HepG2 (cell line): ENCODE data around the gene GPR179. TPM values are rescaled to one million over a fixed set of nuclear protein-coding genes. Genes with fewer than 3 reads are reported as not detected.

Source experiments
- ATAC-seq: fragments of 200-7000 bp; cut with Tn5 transposase; 3 replicates; pipeline ENCODE4 v1.9.1; 2020; ENCODE audit warnings: mild to moderate bottlenecking, moderate library complexity
- Bru-seq: library from RNA; stranded (reverse); fragments of 400-500 nt; gene quantifications from one replicate; lab custom pipeline; 2021; lab: Mats Ljungman, UMichigan
- BruChase-seq, 2 experiments: library from RNA; stranded (reverse); fragments of 400-500 nt; gene quantifications; one replicate each; lab custom pipeline; 2021; lab: Mats Ljungman, UMichigan
- BruUV-seq: library from RNA; stranded (reverse); fragments of 400-500 nt; replicated peaks from 2 replicates; lab custom pipeline; 2021; lab: Mats Ljungman, UMichigan
- CTCF ChIA-PET: fragments of 300-600 bp; formaldehyde crosslinking; extraction: SDS; loops from one replicate; lab custom pipeline; 2021; ENCODE audit warnings: low total read pairs, inconsistent platforms, low intra/inter-chr PET ratio; lab: Yijun Ruan, JAX
- POLR2A ChIA-PET: fragments of 350-600 bp; sonication (Branson Sonifier 250); formaldehyde crosslinking; loops from one replicate; lab custom pipeline; 2020; ENCODE audit warnings: antibody characterized with exemption, inconsistent platforms; lab: Yijun Ruan, JAX
- DNase-seq: peaks from one replicate; pipeline ENCODE4 v3.0.0-alpha.2; 2015; ENCODE audit warnings: low spot score
- FAIRE-seq: peaks from 3 replicates; lab custom pipeline; 2011; peaks lifted over from hg19 to GRCh38; lab: Jason Lieb, UNC
- H2AFZ ChIP-seq: one replicate; pipeline ENCODE4 v1.6.1; 2011; ENCODE audit warnings: low read length, inconsistent platforms
- H3K27ac ChIP-seq: fragments of 300-600 bp; 3 replicates; pipeline ENCODE4 v1.8.0; 2011; ENCODE audit warnings: mixed run types, mild to moderate bottlenecking, mixed read lengths, low read length, inconsistent platforms; ENCODE audit not compliant: insufficient read depth; ENCODE audit errors: extremely low read length
- H3K27me3 ChIP-seq, 2 experiments: fragments of 200-600 bp in 1 of 2; 2 replicates in 1 of 2; 3 replicates in 1 of 2; pipeline versions ENCODE4 v1.6.0 to v1.8.0; 2011; ENCODE audit warnings: low read length in 2 of 2, mild to moderate bottlenecking in 2 of 2, moderate library complexity in 2 of 2, inconsistent platforms in 1 of 2; ENCODE audit not compliant: insufficient read depth in 2 of 2, control insufficient read depth in 1 of 2
- H3K36me3 ChIP-seq, 2 experiments: fragments of 200-600 bp in 1 of 2; replicated peaks in 1 of 2; 2 replicates in 1 of 2; 3 replicates in 1 of 2; pipeline versions ENCODE4 v1.5.1 to v1.8.0; 2011; ENCODE audit warnings: low read length in 2 of 2, inconsistent platforms in 1 of 2; ENCODE audit not compliant: insufficient read depth in 2 of 2, control insufficient read depth in 1 of 2
- H3K4me1 ChIP-seq: 2 replicates; pipeline ENCODE4 v1.5.1; 2012; ENCODE audit warnings: low read length, inconsistent platforms; ENCODE audit not compliant: insufficient read depth
- H3K4me2 ChIP-seq: 2 replicates; pipeline ENCODE4 v1.6.0; 2011; ENCODE audit warnings: low read depth, low read length, inconsistent platforms
- H3K4me3 ChIP-seq, 3 experiments: fragments of 200-600 bp in 1 of 3; sonication (generic), shearing (Covaris generic) in 1 of 3; replicated peaks in 1 of 3; 2 replicates each; pipeline ENCODE4 v1.5.1; 2011 to 2016; ENCODE audit warnings: low read length in 3 of 3, inconsistent platforms in 2 of 3, low read depth in 2 of 3, mild to moderate bottlenecking in 2 of 3, control low read depth in 1 of 3, mixed read lengths in 1 of 3; ENCODE audit not compliant: insufficient read depth in 1 of 3
- H3K79me2 ChIP-seq: one replicate; pipeline ENCODE4 v1.6.1; 2011; ENCODE audit warnings: low read length, inconsistent platforms; ENCODE audit not compliant: insufficient read depth
- H3K9ac ChIP-seq: 2 replicates; pipeline ENCODE4 v1.6.0; 2011; ENCODE audit warnings: mild to moderate bottlenecking, low read depth, low read length, inconsistent platforms; ENCODE audit not compliant: insufficient read depth
- H3K9me3 ChIP-seq: 2 replicates; pipeline ENCODE4 v1.5.1; 2012; ENCODE audit warnings: mild to moderate bottlenecking, low read length
- H4K20me1 ChIP-seq: 2 replicates; pipeline ENCODE4 v1.6.0; 2011; ENCODE audit warnings: inconsistent platforms, mild to moderate bottlenecking, low read length, moderate library complexity; ENCODE audit not compliant: insufficient read depth
- CENPX ChIP-seq: sonication (generic); formaldehyde crosslinking; IDR thresholded peaks from 2 replicates; pipeline ENCODE4 v1.9.0; 2021; ENCODE audit warnings: mild to moderate bottlenecking, missing genetic modification reagents, moderate library complexity
- DNMT3B ChIP-seq: conservative IDR thresholded peaks from 2 replicates; pipeline ENCODE4 v1.6.1; 2016; ENCODE audit warnings: missing biosample characterization, control low read depth
- HNRNPK ChIP-seq: fragments of 200-400 bp; formaldehyde crosslinking; IDR thresholded peaks from 2 replicates; pipeline ENCODE4 v1.6.1; 2018; ENCODE audit warnings: low read length, low read depth, moderate library complexity, mild to moderate bottlenecking; ENCODE audit not compliant: poor library complexity, severe bottlenecking
- HNRNPL ChIP-seq: fragments of 200-400 bp; formaldehyde crosslinking; IDR thresholded peaks from 2 replicates; pipeline ENCODE4 v1.6.1; 2017; ENCODE audit warnings: mild to moderate bottlenecking, low read depth, low read length
- SATB2 ChIP-seq: sonication (generic); formaldehyde crosslinking; IDR thresholded peaks from 2 replicates; pipeline ENCODE4 v1.5.0; 2020; ENCODE audit warnings: missing genetic modification reagents
- ZNF234 ChIP-seq: sonication (generic); formaldehyde crosslinking; conservative IDR thresholded peaks from 2 replicates; pipeline ENCODE4 v1.5.1; 2020; ENCODE audit warnings: mild to moderate bottlenecking, missing genetic modification reagents
- ZNF772 ChIP-seq: sonication (generic); formaldehyde crosslinking; IDR thresholded peaks from 2 replicates; pipeline ENCODE4 v1.5.0; 2020; ENCODE audit warnings: mild to moderate bottlenecking, missing genetic modification reagents
- WGBS: methylation state at CpG from one replicate; pipeline ENCODE4 v1.1.6; 2017; ENCODE audit warnings: low lambda C conversion rate; 5-methylcytosine and 5-hydroxymethylcytosine counted together
- in situ Hi-C: cut with HindIII; loops from 2 replicates; pipeline ENCODE4 v1.10.0; 2017; ENCODE audit warnings: low pct_unique_long_range_greater_than_20kb; ENCODE audit not compliant: extremely low pct_ligation_motif_present
- intact Hi-C: fragments of 100-400 bp; cut with micrococcal nuclease; formaldehyde crosslinking; loops from one replicate; pipeline ENCODE4 v1.10.0; 2022; ENCODE audit not compliant: unreplicated experiment
- long read RNA-seq, 2 experiments: library from RNA in 1 of 2; library from polyadenylated mRNA in 1 of 2; stranded (forward) in 1 of 2; unstranded in 1 of 2; transcript quantifications; one replicate each; pipeline ENCODE4 v2.0.0, GENCODE V29; 2019 to 2022
- polyA minus RNA-seq, 3 experiments: library from RNA; depleted of rRNA, polyadenylated mRNA; stranded (reverse); fragments of >200 nt; gene quantifications; 2 replicates each; pipeline ENCODE4 v1.2.3, GENCODE V29; 2011; ENCODE audit warnings: low replicate concordance in 1 of 3
- polyA plus RNA-seq, 8 experiments: library from polyadenylated mRNA; depleted of rRNA in 3 of 8; stranded (reverse) in 7 of 8; unstranded in 1 of 8; fragments of >200 nt; fragmentation: Illumina TruSeq in 4 of 8; extraction: Trizol in 4 of 8; gene quantifications; 2 replicates each; pipeline versions ENCODE4 v1.2.1 to v1.2.3, GENCODE V29; 2011 to 2016; ENCODE audit warnings: low read depth in 4 of 8, missing spikeins in 1 of 8, mixed read lengths in 1 of 8; ENCODE audit not compliant: insufficient read depth in 1 of 8
- total RNA-seq, 5 experiments: library from RNA; depleted of rRNA; stranded (reverse); fragments of >200 nt; fragmentation: Illumina TruSeq; extraction: Trizol; gene quantifications; 2 replicates each; pipeline ENCODE4 v1.2.3, GENCODE V29; 2016; ENCODE audit warnings: low read depth in 1 of 5
- TF ChIP-seq, protein P1 (sequence below): sonication (generic); formaldehyde crosslinking; IDR thresholded peaks from 2 replicates; pipeline ENCODE4 v1.5.0; 2020; ENCODE audit warnings: missing genetic modification reagents, mild to moderate bottlenecking, borderline replicate concordance
- TF ChIP-seq, protein P2 (sequence below): sonication (generic); formaldehyde crosslinking; IDR thresholded peaks from 2 replicates; pipeline ENCODE4 v1.5.0; 2020; ENCODE audit warnings: missing genetic modification reagents

GPR179 gene, protein sequence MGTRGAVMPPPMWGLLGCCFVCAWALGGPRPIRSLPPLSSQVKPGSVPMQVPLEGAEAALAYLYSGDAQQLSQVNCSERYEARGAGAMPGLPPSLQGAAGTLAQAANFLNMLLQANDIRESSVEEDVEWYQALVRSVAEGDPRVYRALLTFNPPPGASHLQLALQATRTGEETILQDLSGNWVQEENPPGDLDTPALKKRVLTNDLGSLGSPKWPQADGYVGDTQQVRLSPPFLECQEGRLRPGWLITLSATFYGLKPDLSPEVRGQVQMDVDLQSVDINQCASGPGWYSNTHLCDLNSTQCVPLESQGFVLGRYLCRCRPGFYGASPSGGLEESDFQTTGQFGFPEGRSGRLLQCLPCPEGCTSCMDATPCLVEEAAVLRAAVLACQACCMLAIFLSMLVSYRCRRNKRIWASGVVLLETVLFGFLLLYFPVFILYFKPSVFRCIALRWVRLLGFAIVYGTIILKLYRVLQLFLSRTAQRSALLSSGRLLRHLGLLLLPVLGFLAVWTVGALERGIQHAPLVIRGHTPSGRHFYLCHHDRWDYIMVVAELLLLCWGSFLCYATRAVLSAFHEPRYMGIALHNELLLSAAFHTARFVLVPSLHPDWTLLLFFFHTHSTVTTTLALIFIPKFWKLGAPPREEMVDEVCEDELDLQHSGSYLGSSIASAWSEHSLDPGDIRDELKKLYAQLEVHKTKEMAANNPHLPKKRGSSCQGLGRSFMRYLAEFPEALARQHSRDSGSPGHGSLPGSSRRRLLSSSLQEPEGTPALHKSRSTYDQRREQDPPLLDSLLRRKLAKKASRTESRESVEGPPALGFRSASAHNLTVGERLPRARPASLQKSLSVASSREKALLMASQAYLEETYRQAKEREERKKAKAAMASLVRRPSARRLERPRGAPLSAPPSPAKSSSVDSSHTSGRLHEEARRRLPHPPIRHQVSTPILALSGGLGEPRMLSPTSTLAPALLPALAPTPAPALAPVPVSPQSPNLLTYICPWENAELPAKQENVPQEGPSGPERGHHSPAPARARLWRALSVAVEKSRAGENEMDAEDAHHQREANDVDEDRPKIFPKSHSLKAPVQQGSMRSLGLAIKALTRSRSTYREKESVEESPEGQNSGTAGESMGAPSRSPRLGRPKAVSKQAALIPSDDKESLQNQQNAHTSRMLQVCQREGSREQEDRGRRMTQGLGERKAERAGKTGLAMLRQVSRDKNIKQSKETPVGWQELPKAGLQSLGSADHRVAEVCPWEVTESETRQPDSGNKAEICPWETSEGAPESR (N-terminal part only)
- 0.07 TPM in 1 of 2 replicates, not detected in the other for total RNA-seq (2016; rRNA removed; fragmentation: Illumina TruSeq; extraction: Trizol)
- not detected in 2 replicates for total RNA-seq (2016; cell fraction: cytosol; rRNA removed; fragmentation: Illumina TruSeq; extraction: Trizol; ENCODE audit: low read depth)
- 0.02 TPM in 1 of 2 replicates, not detected in the other for total RNA-seq (2016; cell fraction: insoluble cytoplasmic fraction; rRNA removed; fragmentation: Illumina TruSeq; extraction: Trizol)
- not detected in 2 replicates for total RNA-seq (2016; cell fraction: membrane; rRNA removed; fragmentation: Illumina TruSeq; extraction: Trizol)
- total RNA-seq (2016; cell fraction: nucleus; rRNA removed; fragmentation: Illumina TruSeq; extraction: Trizol) = 0.13 TPM in 1 of 2 replicates, not detected in the other
- 0.03 and 0.08 TPM in 2 replicates for polyA plus RNA-seq (2011; rRNA removed)
- 0.01 and 0.04 TPM in 2 replicates for polyA plus RNA-seq (2011; cell fraction: cytosol; rRNA removed)
- 0.14 and 0.16 TPM in 2 replicates for polyA plus RNA-seq (2011; cell fraction: nucleus; rRNA removed)
- 0.04 and 0.08 TPM in 2 replicates for polyA plus RNA-seq (2012)
- polyA plus RNA-seq (2016; cell fraction: cytosol; fragmentation: Illumina TruSeq; extraction: Trizol; ENCODE audit: low read depth) = not detected in 2 replicates
- polyA plus RNA-seq (2016; cell fraction: insoluble cytoplasmic fraction; fragmentation: Illumina TruSeq; extraction: Trizol; ENCODE audit: low read depth) = not detected in 2 replicates
- not detected in 2 replicates for polyA plus RNA-seq (2016; cell fraction: membrane; fragmentation: Illumina TruSeq; extraction: Trizol; ENCODE audit: low read depth)
- 0.09 TPM in 1 of 2 replicates, not detected in the other for polyA plus RNA-seq (2016; cell fraction: nucleus; fragmentation: Illumina TruSeq; extraction: Trizol; ENCODE audit: insufficient read depth, low read depth)
- polyA minus RNA-seq (2011; rRNA and poly(A)+ RNA removed; ENCODE audit: low replicate concordance) = 0.05 and 0.06 TPM in 2 replicates
- 0.10 TPM in 1 of 2 replicates, not detected in the other for polyA minus RNA-seq (2011; cell fraction: cytosol; rRNA and poly(A)+ RNA removed)
- 0.12 TPM in 1 of 2 replicates, not detected in the other for polyA minus RNA-seq (2011; cell fraction: nucleus; rRNA and poly(A)+ RNA removed)
- percentile 7 among the genes with signal in this experiment for Bru-seq, nascent RNA
- BruChase-seq, experiment 1, labeled RNA remaining after a 6-hour chase = percentile 20 among the genes with signal in this experiment
- BruChase-seq, experiment 2, labeled RNA remaining after a 2-hour chase = percentile 15 among the genes with signal in this experiment
- long read RNA-seq, experiment 1 = 0 reads
- long read RNA-seq, experiment 2, partial matches to known transcripts = 1 of 3 reads
- long read RNA-seq, experiment 2, other reads (novel, unspliced or antisense) = 2 of 3 reads

DNA sequence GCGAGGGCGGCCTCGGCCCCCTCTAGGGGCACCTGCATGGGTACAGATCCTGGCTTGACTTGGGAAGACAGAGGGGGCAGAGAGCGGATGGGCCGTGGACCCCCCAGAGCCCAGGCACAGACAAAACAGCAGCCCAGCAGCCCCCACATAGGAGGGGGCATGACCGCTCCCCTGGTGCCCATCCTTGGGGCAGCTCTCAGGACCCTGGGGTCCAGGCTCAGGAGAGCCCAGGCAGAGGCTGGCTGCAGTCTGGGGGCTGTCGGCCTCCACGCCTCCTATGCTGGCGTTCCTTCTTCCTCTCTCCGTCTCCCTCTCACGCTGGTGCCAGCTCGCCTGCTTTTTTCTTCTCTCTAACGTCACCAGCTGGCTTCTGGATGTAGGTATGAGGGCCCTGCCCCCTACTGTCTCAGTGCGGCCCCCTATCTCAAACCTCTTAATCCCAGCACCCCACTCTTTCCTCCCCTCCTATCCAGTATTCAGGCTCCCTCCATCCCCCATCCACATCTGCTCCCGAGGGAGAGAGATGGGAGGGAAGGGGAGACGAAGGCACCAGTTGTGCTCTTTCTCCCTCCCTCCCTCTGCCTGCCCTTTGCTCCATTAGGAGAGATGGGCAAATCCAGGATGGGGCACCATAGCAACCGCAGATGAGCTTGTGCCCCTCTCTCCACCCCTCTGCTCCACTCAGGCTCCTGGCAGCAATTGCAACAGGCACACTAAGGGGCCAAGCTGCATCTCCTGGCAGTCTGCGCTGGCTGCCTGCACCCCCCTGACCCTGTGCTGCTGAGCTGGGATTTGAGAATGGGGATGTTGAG is at the start of gene GPR179:
TSS of gene GPR179 (minus strand) at position 349 of the 812 bp plus-strand sequence. CDS start at position 182, 167 bp downstream.
- ChIA-PET CTCF (no interaction called here), POLR2A (interaction anchor here (1.2 kb wide), 1 partner anchor 71 kb away, joined by 3 read pairs; no protein-coding TSS in a partner anchor)

More for the DNA sequence above, at the start of gene GPR179:
- H2AFZ ChIP-seq = no peak within 1 kb of the TSS
- DNase-seq = no peak
- H3K4me2 ChIP-seq = no peak within 1 kb of the TSS
- peak; percentile 8; the same call in 2 of the 3 replicates for ATAC-seq
- H3K4me1 ChIP-seq = peaks cover 15% of the 10 kb centered on the region
- H4K20me1 ChIP-seq = no peaks in the 10 kb centered on the region
- H3K9me3 ChIP-seq = no peaks in the 10 kb centered on the region
- no peak within 1 kb of the TSS for H3K27ac ChIP-seq
- H3K79me2 ChIP-seq = no peaks in the 10 kb centered on the region
- peaks cover 1 to 5% of the 10 kb centered on the region in 2 experiments; a peak in 2 of 5 replicates for H3K27me3 ChIP-seq
- no TSS peak for BruUV-seq
- WGBS = 64% methylated on average over 17 of the region's 18 CpGs
- no peak within 1 kb of the TSS for H3K9ac ChIP-seq
- no peak within 1 kb of the TSS for H3K4me3 ChIP-seq
- FAIRE-seq = no peak
- no peaks in the 10 kb centered on the region for H3K36me3 ChIP-seq
- intact Hi-C loops (no loop called here), in situ Hi-C loops (no loop called here)
- TF ChIP-seq, protein P1, sequence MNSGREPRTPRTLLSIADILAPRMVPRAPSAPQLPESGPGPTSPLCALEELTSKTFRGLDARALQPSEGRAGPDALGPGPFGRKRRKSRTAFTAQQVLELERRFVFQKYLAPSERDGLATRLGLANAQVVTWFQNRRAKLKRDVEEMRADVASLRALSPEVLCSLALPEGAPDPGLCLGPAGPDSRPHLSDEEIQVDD = no peak
- TF ChIP-seq SATB2 (CRISPR knock-in tag) (no peak), HNRNPL (0 out of 2 replicates have a peak, but pooled peaks have one; percentile 8), ZNF772 (CRISPR knock-in tag) (no peak), HNRNPK (no peak), CENPX (CRISPR knock-in tag) (no peak), ZNF234 (CRISPR knock-in tag) (no peak), DNMT3B (CRISPR knock-in tag) (no peak)
- TF ChIP-seq, protein P2, sequence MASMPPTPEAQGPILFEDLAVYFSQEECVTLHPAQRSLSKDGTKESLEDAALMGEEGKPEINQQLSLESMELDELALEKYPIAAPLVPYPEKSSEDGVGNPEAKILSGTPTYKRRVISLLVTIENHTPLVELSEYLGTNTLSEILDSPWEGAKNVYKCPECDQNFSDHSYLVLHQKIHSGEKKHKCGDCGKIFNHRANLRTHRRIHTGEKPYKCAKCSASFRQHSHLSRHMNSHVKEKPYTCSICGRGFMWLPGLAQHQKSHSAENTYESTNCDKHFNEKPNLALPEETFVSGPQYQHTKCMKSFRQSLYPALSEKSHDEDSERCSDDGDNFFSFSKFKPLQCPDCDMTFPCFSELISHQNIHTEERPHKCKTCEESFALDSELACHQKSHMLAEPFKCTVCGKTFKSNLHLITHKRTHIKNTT = no peak
